Nephron (organoid): ENCODE measurements around the gene MAGEC2.

ENCODE experiments used
- H3K27ac Mint-ChIP-seq, 3 experiments: 2 replicates each; pipeline ENCODE4 v1.8.0; 2020; ENCODE audit warnings: mixed read lengths in 3 of 3, mild to moderate bottlenecking in 2 of 3, moderate library complexity in 1 of 3
- H3K27me3 Mint-ChIP-seq: 2 replicates; pipeline ENCODE4 v1.8.0; 2021; ENCODE audit warnings: low read depth, mild to moderate bottlenecking, moderate library complexity, mixed read lengths
- H3K36me3 Mint-ChIP-seq: 2 replicates; pipeline ENCODE4 v1.8.0; 2020; ENCODE audit warnings: low read depth, mixed read lengths
- H3K4me1 Mint-ChIP-seq: 2 replicates; pipeline ENCODE4 v1.8.0; 2020; ENCODE audit warnings: mixed read lengths
- H3K4me3 Mint-ChIP-seq, 3 experiments: 2 replicates each; pipeline ENCODE4 v1.8.0; 2020; ENCODE audit warnings: mild to moderate bottlenecking in 3 of 3, mixed read lengths in 3 of 3, moderate library complexity in 2 of 3
- H3K9me3 Mint-ChIP-seq: 2 replicates; pipeline ENCODE4 v1.8.0; 2020; ENCODE audit warnings: mixed read lengths
- CTCF ChIP-seq, 3 experiments: fragments of 200-600 bp; sonication (generic); IDR thresholded peaks; one replicate each; pipeline ENCODE4 v1.5.0; 2021; ENCODE audit warnings: antibody characterized with exemption in 3 of 3; ENCODE audit not compliant: unreplicated experiment in 3 of 3

MAGEC2 gene

GRCh38 chrX:142204522-142205433, at the start of gene MAGEC2:
Gene MAGEC2, minus strand, starts transcription at chrX:142205290. Its CDS starts 1,303 bp downstream, at chrX:142203987.
- no peak for TF ChIP-seq CTCF (IDR thresholded peaks at IDR 0.05; ENCODE audit: unreplicated experiment in 3 of 3)
- no peak within 1 kb of the TSS for H3K27ac Mint-ChIP-seq
- H3K27me3 Mint-ChIP-seq, result no peaks in the 10 kb centered on the region
- H3K4me3 Mint-ChIP-seq, result no peak within 1 kb of the TSS
- H3K36me3 Mint-ChIP-seq, result no peaks in the 10 kb centered on the region
- H3K4me1 Mint-ChIP-seq, result no peaks in the 10 kb centered on the region
- H3K9me3 Mint-ChIP-seq, result peaks cover 11% of the 10 kb centered on the region

GRCh38 chrX:142251680-142252079, 46.6 kb upstream of the MAGEC2 start:
- Mint-ChIP-seq H3K36me3 (no peaks in the 10 kb centered on the region), H3K27me3 (no peaks in the 10 kb centered on the region), H3K4me3 (no peak overlapping the region), H3K27ac (no peak overlapping the region), H3K4me1 (no peaks in the 10 kb centered on the region), H3K9me3 (peaks cover 15% of the 10 kb centered on the region)
- TF ChIP-seq CTCF (IDR thresholded peaks at IDR 0.05; ENCODE audit: unreplicated experiment in 3 of 3), result no peak

- Mint-ChIP-seq H3K4me1 (no peaks in the 10 kb centered on the region), H3K27me3 (no peaks in the 10 kb centered on the region), H3K27ac (no peak overlapping the region), H3K9me3 (peaks cover 15% of the 10 kb centered on the region), H3K4me3 (no peak overlapping the region), H3K36me3 (no peaks in the 10 kb centered on the region)
- no peak for TF ChIP-seq CTCF (IDR thresholded peaks at IDR 0.05; ENCODE audit: unreplicated experiment in 3 of 3)
Measured at GRCh38 chrX:142251202-142251601, 46.1 kb upstream of the MAGEC2 start.

- Mint-ChIP-seq H3K27ac (no peak overlapping the region), H3K9me3 (peaks cover 15% of the 10 kb centered on the region), H3K4me1 (no peaks in the 10 kb centered on the region), H3K27me3 (no peaks in the 10 kb centered on the region), H3K36me3 (no peaks in the 10 kb centered on the region), H3K4me3 (no peak overlapping the region)
- no peak for TF ChIP-seq CTCF (IDR thresholded peaks at IDR 0.05; ENCODE audit: unreplicated experiment in 3 of 3)
Measured at GRCh38 chrX:142250502-142250901, 45.4 kb upstream of the MAGEC2 start.

GRCh38 chrX:142249721-142250120, 44.6 kb upstream of the MAGEC2 start:
- TF ChIP-seq CTCF (IDR thresholded peaks at IDR 0.05; ENCODE audit: unreplicated experiment in 3 of 3), result no peak
- no peaks in the 10 kb centered on the region for H3K27me3 Mint-ChIP-seq
- peaks cover 15% of the 10 kb centered on the region for H3K9me3 Mint-ChIP-seq
- no peaks in the 10 kb centered on the region for H3K4me1 Mint-ChIP-seq
- H3K27ac Mint-ChIP-seq, result no peak overlapping the region
- H3K36me3 Mint-ChIP-seq, result no peaks in the 10 kb centered on the region
- no peak overlapping the region for H3K4me3 Mint-ChIP-seq

GRCh38 chrX:142244568-142244967, 39.5 kb upstream of the MAGEC2 start:
- no peak for TF ChIP-seq CTCF (IDR thresholded peaks at IDR 0.05; ENCODE audit: unreplicated experiment in 3 of 3)
- Mint-ChIP-seq H3K36me3 (no peaks in the 10 kb centered on the region), H3K4me1 (no peaks in the 10 kb centered on the region), H3K4me3 (no peak overlapping the region), H3K27me3 (no peaks in the 10 kb centered on the region), H3K9me3 (peaks cover 6% of the 10 kb centered on the region), H3K27ac (no peak overlapping the region)
